GM12878 (cell line): ENCODE data around the gene SCN5A. TPM values are rescaled to one million over a fixed set of nuclear protein-coding genes. Genes with fewer than 3 reads are reported as not detected.

Experiments
- ATAC-seq: fragments of 200-7000 bp; cut with Tn5 transposase; 3 replicates; pipeline ENCODE4 v1.9.1; 2020; ENCODE audit warnings: mild to moderate bottlenecking, moderate library complexity
- BruUV-seq: library from RNA; stranded (reverse); fragments of 400-500 nt; replicated peaks from 2 replicates; lab custom pipeline; 2021; lab: Mats Ljungman, UMichigan
- CTCF ChIA-PET: fragments of 300-600 bp; sonication (Branson Sonifier 250); formaldehyde crosslinking; extraction: SDS; loops from one replicate; lab custom pipeline; 2021; ENCODE audit warnings: inconsistent platforms; lab: Yijun Ruan, JAX
- POLR2A ChIA-PET: fragments of 350-600 bp; formaldehyde crosslinking; extraction: SDS; loops from one replicate; lab custom pipeline; 2021; ENCODE audit warnings: inconsistent platforms; lab: Charles Lee
- RAD21 ChIA-PET: fragments of 300-600 bp; sonication (Branson Sonifier 250); formaldehyde crosslinking; loops from one replicate; lab custom pipeline; 2023; ENCODE audit warnings: antibody characterized with exemption; ENCODE audit not compliant: unreplicated experiment; lab: Charles Lee
- SMC1A ChIA-PET: fragments of 300-600 bp; sonication (Branson Sonifier 250); formaldehyde crosslinking; loops from one replicate; lab custom pipeline; 2023; ENCODE audit not compliant: unreplicated experiment, uncharacterized antibody; lab: Charles Lee
- DNase-seq: peaks from one replicate; pipeline ENCODE4 v3.0.0-alpha.2; 2011; ENCODE audit warnings: low read depth, low spot score
- FAIRE-seq: peaks from 3 replicates; lab custom pipeline; 2011; peaks lifted over from hg19 to GRCh38; lab: Jason Lieb, UNC
- H2AFZ ChIP-seq: 2 replicates; pipeline ENCODE4 v1.6.0; 2011; ENCODE audit warnings: low read depth, low read length, control low read depth; ENCODE audit not compliant: control insufficient read depth
- H3K27ac ChIP-seq: 2 replicates; pipeline ENCODE4 v1.5.1; 2011; ENCODE audit warnings: control low read depth; ENCODE audit not compliant: control insufficient read depth, insufficient read depth
- H3K27me3 ChIP-seq, 2 experiments: replicated peaks in 1 of 2; 2 replicates each; pipeline versions ENCODE4 v1.6.0 to v1.6.1; 2011; ENCODE audit warnings: low read length in 1 of 2; ENCODE audit not compliant: control insufficient read depth in 2 of 2, insufficient read depth in 2 of 2
- H3K36me3 ChIP-seq, 2 experiments: 2 replicates each; pipeline ENCODE4 v1.5.1; 2011; ENCODE audit warnings: low read length in 1 of 2; ENCODE audit not compliant: control insufficient read depth in 2 of 2, insufficient read depth in 2 of 2
- H3K4me1 ChIP-seq: 2 replicates; pipeline ENCODE4 v1.6.1; 2011; ENCODE audit warnings: mild to moderate bottlenecking, low read length, moderate library complexity, mixed read lengths; ENCODE audit not compliant: control insufficient read depth, insufficient read depth
- H3K4me2 ChIP-seq: 2 replicates; pipeline ENCODE4 v1.6.0; 2011; ENCODE audit warnings: control low read depth; ENCODE audit not compliant: control insufficient read depth, insufficient read depth
- H3K4me3 ChIP-seq: fragments of 200-600 bp; sonication (generic); 2 replicates; pipeline ENCODE4 v1.5.1; 2016
- H3K79me2 ChIP-seq: 2 replicates; pipeline ENCODE4 v1.6.0; 2011; ENCODE audit warnings: low read length; ENCODE audit not compliant: control insufficient read depth, insufficient read depth
- H3K9ac ChIP-seq: 2 replicates; pipeline ENCODE4 v1.8.0; 2011; ENCODE audit warnings: low read length, control low read depth, mixed read lengths; ENCODE audit not compliant: control insufficient read depth, insufficient read depth
- H3K9me3 ChIP-seq: replicated peaks from 3 replicates; pipeline ENCODE4 v1.5.1; 2011; ENCODE audit warnings: mild to moderate bottlenecking, low read length; ENCODE audit not compliant: control insufficient read depth, insufficient read depth
- H4K20me1 ChIP-seq: 2 replicates; pipeline ENCODE4 v1.6.0; 2011; ENCODE audit not compliant: control insufficient read depth, insufficient read depth
- ASH2L ChIP-seq: fragments of 300-600, 200-600 bp; sonication (generic); IDR thresholded peaks from 2 replicates; pipeline ENCODE4 v1.6.1; 2017; ENCODE audit warnings: low read depth, mild to moderate bottlenecking, borderline replicate concordance
- BCL11A ChIP-seq: IDR thresholded peaks from 2 replicates; pipeline ENCODE4 v1.6.1; 2011; ENCODE audit warnings: low read depth, low read length
- ESRRA ChIP-seq: IDR thresholded peaks from 2 replicates; pipeline ENCODE4 v1.6.1; 2012; ENCODE audit warnings: mild to moderate bottlenecking, low read length, improper control_type of control experiment
- FOS ChIP-seq: IDR thresholded peaks from 3 replicates; pipeline ENCODE4 v1.6.1; 2011; ENCODE audit warnings: borderline replicate concordance; ENCODE audit not compliant: insufficient read length; ENCODE audit errors: extremely low read depth
- FOXM1 ChIP-seq: IDR thresholded peaks from 2 replicates; pipeline ENCODE4 v1.6.1; 2012; ENCODE audit warnings: low read depth, mild to moderate bottlenecking, inconsistent platforms, low read length, moderate library complexity
- IKZF1 ChIP-seq: fragments of 450-650 bp; conservative IDR thresholded peaks from 2 replicates; pipeline ENCODE4 v1.6.1; 2017; ENCODE audit warnings: antibody characterized with exemption, mild to moderate bottlenecking
- IKZF2 ChIP-seq, 2 experiments: fragments of 450-650 bp; IDR thresholded peaks; 2 replicates each; pipeline ENCODE4 v1.6.1; 2017; ENCODE audit warnings: mild to moderate bottlenecking in 2 of 2, moderate library complexity in 2 of 2
- IRF5 ChIP-seq: fragments of 450-650 bp; IDR thresholded peaks from 2 replicates; pipeline ENCODE4 v1.6.1; 2017; ENCODE audit warnings: borderline replicate concordance
- KAT2A ChIP-seq: conservative IDR thresholded peaks from 2 replicates; pipeline ENCODE4 v1.6.1; 2011; ENCODE audit warnings: low read depth, low read length; ENCODE audit not compliant: control insufficient read depth
- LARP7 ChIP-seq: fragments of 450-650 bp; IDR thresholded peaks from 2 replicates; pipeline ENCODE4 v1.6.1; 2017; ENCODE audit warnings: mild to moderate bottlenecking
- MXI1 ChIP-seq: fragments of 150-350 bp; IDR thresholded peaks from 2 replicates; pipeline ENCODE4 v1.6.1; 2011; ENCODE audit warnings: low read depth, mild to moderate bottlenecking, inconsistent platforms, low read length, improper control_type of control experiment
- NFYA ChIP-seq: IDR thresholded peaks from 2 replicates; pipeline ENCODE4 v1.6.1; 2011; ENCODE audit warnings: low read depth, mild to moderate bottlenecking, low read length, improper control_type of control experiment, borderline replicate concordance
- RELA ChIP-seq: fragments of 450-650 bp; IDR thresholded peaks from 2 replicates; pipeline ENCODE4 v1.8.0; 2014; ENCODE audit warnings: borderline replicate concordance; ENCODE audit not compliant: partially characterized antibody
- RUNX3 ChIP-seq: IDR thresholded peaks from 2 replicates; pipeline ENCODE4 v1.6.1; 2012; ENCODE audit warnings: low read length, inconsistent platforms
- SKIL ChIP-seq: fragments of 450-650 bp; IDR thresholded peaks from 2 replicates; pipeline ENCODE4 v1.6.1; 2017; ENCODE audit warnings: mild to moderate bottlenecking, low read depth, inconsistent platforms; ENCODE audit not compliant: poor library complexity, severe bottlenecking
- SMAD1 ChIP-seq: fragments of 450-650 bp; IDR thresholded peaks from 2 replicates; pipeline ENCODE4 v1.6.1; 2018; ENCODE audit warnings: mild to moderate bottlenecking, low read depth; ENCODE audit not compliant: partially characterized antibody
- SP1 ChIP-seq: IDR thresholded peaks from one replicate; pipeline ENCODE4 v1.6.1; 2011; ENCODE audit warnings: low read depth, low read length
- SUZ12 ChIP-seq: fragments of 200-600 bp; sonication (generic); IDR thresholded peaks from one replicate; pipeline ENCODE4 v1.6.1; 2018; ENCODE audit warnings: antibody characterized with exemption, mild to moderate bottlenecking; ENCODE audit not compliant: unreplicated experiment
- TAF1 ChIP-seq: IDR thresholded peaks from 2 replicates; pipeline ENCODE4 v1.6.1; 2011; ENCODE audit warnings: mild to moderate bottlenecking, low read depth, low read length, borderline replicate concordance
- ZNF207 ChIP-seq: fragments of 450-650 bp; IDR thresholded peaks from 2 replicates; pipeline ENCODE4 v1.6.1; 2014; ENCODE audit warnings: antibody characterized with exemption, mild to moderate bottlenecking, borderline replicate concordance
- WGBS: methylation state at CpG from one replicate; pipeline ENCODE4 v1.1.6; 2016; ENCODE audit warnings: low lambda C conversion rate; ENCODE audit not compliant: insufficient replicate concordance, insufficient coverage; ENCODE audit errors: missing lambda C conversion rate; 5-methylcytosine and 5-hydroxymethylcytosine counted together
- in situ Hi-C: fragments of 300-500 bp; cut with MboI; formaldehyde crosslinking; loops from 9 replicates; pipeline ENCODE4 v1.14.3; 2018; ENCODE audit warnings: mixed read lengths
- intact Hi-C: fragments of 100-400 bp; cut with micrococcal nuclease; formaldehyde crosslinking; loops from one replicate; pipeline ENCODE4 v1.14.2; 2022; ENCODE audit not compliant: unreplicated experiment
- polyA plus RNA-seq, 11 experiments: library from polyadenylated mRNA; depleted of rRNA in 4 of 11; unstranded in 6 of 11; stranded (reverse) in 5 of 11; fragments of >200 nt; fragmentation: Nextera tagmentation in 4 of 11; fragmentation: Illumina TruSeq in 1 of 11; extraction: Ambion mirVana in 4 of 11; extraction: Trizol in 1 of 11; gene quantifications; 1 replicate in 1 of 11; 2 replicates in 10 of 11; pipeline versions ENCODE4 v1.2.1 to v1.2.3, GENCODE V29; 2011 to 2016; ENCODE audit warnings: inconsistent platforms in 2 of 11, missing spikeins in 2 of 11, low read depth in 1 of 11
- total RNA-seq, 4 experiments: library from RNA; depleted of rRNA in 3 of 4; stranded (reverse); fragments of >200 nt in 3 of 4; fragmentation: Illumina TruSeq in 1 of 4; extraction: Trizol in 1 of 4; gene quantifications; 2 replicates each; pipeline versions ENCODE4 v1.2.1 to v1.2.3, GENCODE V29; 2013 to 2021

The SCN5A gene
- total and polyA plus RNA-seq, 10 of the 15 experiments (the other 5 are each of a cell fraction or from before 2014, with no cell fraction given): not detected

GRCh38 chr3:38658841-38659240 lies 9.4 kb upstream of the SCN5A start:
- POLR2A ChIA-PET: no interaction called here
- WGBS: 4% methylated on average over 9 of the region's 9 CpGs
- ATAC-seq: no peak

More at GRCh38 chr3:38658841-38659240, 9.4 kb upstream of the SCN5A start:
- Histone ChIP-seq H3K4me1 (no peaks in the 10 kb centered on the region), H3K27me3 (no peaks in the 10 kb centered on the region), H3K36me3 (no peaks in the 10 kb centered on the region), H3K4me2 (no peak overlapping the region), H3K4me3 (no peak overlapping the region), H3K79me2 (no peaks in the 10 kb centered on the region), H3K9me3 (peaks cover 1% of the 10 kb centered on the region; the same call in 2 of the 3 replicates), H4K20me1 (no peaks in the 10 kb centered on the region), H3K27ac (no peak overlapping the region), H2AFZ (no peak overlapping the region), H3K9ac (no peak overlapping the region)
- DNase-seq (no peak), FAIRE-seq (no peak)
- ChIA-PET SMC1A (no interaction called here), CTCF (interaction anchor here (1.4 to 9.7 kb wide), 2 partner anchors 24 to 138 kb away, joined by 3 to 66 read pairs; no protein-coding TSS in a partner anchor), RAD21 (no interaction called here)
- BruUV-seq: no TSS peak
- TF ChIP-seq SP1 (no peak), LARP7 (no peak), IKZF1 (no peak), IKZF2 (IDR thresholded peaks at IDR 0.05) (no peak), IRF5 (no peak), KAT2A (no peak), ZNF207 (no peak), NFYA (no peak), FOXM1 (no peak), SUZ12 (no peak), MXI1 (no peak), SKIL (no peak), BCL11A (no peak), TAF1 (no peak), RUNX3 (no peak), ESRRA (no peak), FOS (no peak), RELA (no peak), SMAD1 (no peak), ASH2L (no peak)
- in situ Hi-C loops (no loop called here), intact Hi-C loops (loop anchor here (10.0 kb wide), 3 partner anchors 164 to 346 kb away; partner anchors contain the start of gene EXOG)
